ENCODE results near the gene RBM6. TPM values are rescaled to one million over a fixed set of nuclear protein-coding genes. Genes with fewer than 3 reads are reported as not detected.

RBM6 gene
- total RNA-seq, 1 experiment from 2014 or later = 72.0 TPM

DNA sequence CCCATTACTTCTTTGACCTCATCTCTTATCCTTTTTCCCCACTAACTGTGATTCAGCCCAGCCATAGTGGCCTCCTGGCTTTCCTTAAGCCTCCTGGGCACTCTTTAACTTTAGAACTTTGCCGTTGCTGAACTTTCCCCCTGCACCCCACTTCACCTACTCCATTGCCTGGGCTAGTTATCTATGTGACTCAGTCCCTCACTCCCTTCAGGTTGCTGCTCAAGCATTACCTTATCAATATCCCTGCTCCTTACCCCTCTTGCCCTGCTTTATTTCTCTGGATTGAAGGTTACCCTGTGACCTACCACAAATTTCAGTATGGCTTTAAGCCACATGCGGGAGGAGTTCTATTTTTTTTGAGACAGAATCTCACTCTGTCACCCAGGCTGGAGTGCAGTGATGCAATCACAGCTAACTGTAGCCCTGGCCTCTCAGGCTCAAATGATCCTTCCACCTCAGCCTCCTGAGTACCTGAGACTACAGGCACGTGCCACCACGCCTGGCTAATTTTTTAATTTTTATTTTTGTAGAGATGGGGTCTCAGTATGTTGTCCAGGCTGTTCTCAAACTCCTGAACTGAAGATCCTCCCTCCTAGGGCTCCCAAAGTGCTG, 13.7 kb upstream of the RBM6 start:
- POLR2A ChIA-PET (ENCODE audit: unreplicated experiment) = no interaction called here
- no TSS peak for BruUV-seq (replicated peaks)
- H3F3A ChIP-seq (ENCODE audit: insufficient read depth, low read depth) = no peaks in the 10 kb centered on the region

DNA sequence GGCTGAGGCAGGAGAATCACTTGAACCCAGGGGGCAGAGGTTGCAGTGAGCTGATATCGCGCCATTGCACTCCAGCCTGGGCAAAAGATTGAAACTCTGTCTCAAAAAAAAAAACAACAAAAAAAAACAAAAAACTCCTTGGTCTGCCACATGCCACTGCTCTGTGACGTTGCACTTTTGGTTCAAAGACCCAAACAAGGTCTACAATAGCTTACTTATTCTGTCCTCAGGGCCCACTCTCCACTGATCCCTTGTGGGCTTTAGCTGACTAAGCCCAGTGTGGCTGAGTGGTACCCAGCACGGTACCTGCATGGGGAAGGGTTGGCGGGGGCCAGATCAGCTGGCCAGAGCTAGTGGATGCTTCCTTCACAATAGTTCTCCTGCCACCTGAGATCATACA, 12.2 kb upstream of the RBM6 start:
- Histone ChIP-seq H3K36me3 (ENCODE audit: low read depth) (no peaks in the 10 kb centered on the region), H3K27ac (no peak overlapping the region), H3F3A (ENCODE audit: insufficient read depth, low read depth) (no peaks in the 10 kb centered on the region), H4K20me1 (ENCODE audit: insufficient read depth) (no peaks in the 10 kb centered on the region), H3K9me2 (ENCODE audit: insufficient read depth) (no peaks in the 10 kb centered on the region), H3K79me2 (ENCODE audit: low read depth) (no peaks in the 10 kb centered on the region), H3K4me1 (replicated peaks; ENCODE audit: insufficient read depth) (peaks cover 13% of the 10 kb centered on the region), H3K27me3 (ENCODE audit: insufficient read depth, low read depth) (no peaks in the 10 kb centered on the region), H3K4me2 (no peak overlapping the region), H3K9me3 (ENCODE audit: insufficient read depth, low read depth) (no peaks in the 10 kb centered on the region), H2AFZ (no peak overlapping the region), H3K4me3 (no peak overlapping the region)
- POLR2A ChIA-PET (ENCODE audit: unreplicated experiment) = no interaction called here
- TF ChIP-seq, protein P1, sequence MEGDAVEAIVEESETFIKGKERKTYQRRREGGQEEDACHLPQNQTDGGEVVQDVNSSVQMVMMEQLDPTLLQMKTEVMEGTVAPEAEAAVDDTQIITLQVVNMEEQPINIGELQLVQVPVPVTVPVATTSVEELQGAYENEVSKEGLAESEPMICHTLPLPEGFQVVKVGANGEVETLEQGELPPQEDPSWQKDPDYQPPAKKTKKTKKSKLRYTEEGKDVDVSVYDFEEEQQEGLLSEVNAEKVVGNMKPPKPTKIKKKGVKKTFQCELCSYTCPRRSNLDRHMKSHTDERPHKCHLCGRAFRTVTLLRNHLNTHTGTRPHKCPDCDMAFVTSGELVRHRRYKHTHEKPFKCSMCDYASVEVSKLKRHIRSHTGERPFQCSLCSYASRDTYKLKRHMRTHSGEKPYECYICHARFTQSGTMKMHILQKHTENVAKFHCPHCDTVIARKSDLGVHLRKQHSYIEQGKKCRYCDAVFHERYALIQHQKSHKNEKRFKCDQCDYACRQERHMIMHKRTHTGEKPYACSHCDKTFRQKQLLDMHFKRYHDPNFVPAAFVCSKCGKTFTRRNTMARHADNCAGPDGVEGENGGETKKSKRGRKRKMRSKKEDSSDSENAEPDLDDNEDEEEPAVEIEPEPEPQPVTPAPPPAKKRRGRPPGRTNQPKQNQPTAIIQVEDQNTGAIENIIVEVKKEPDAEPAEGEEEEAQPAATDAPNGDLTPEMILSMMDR (conservative IDR thresholded peaks at IDR 0.05) = no peak
- TF ChIP-seq EZH2 (IDR thresholded peaks at IDR 0.05; ENCODE audit: low read depth) = no peak
- no TSS peak for BruUV-seq (replicated peaks)
- CTCF ChIA-PET = interaction anchor here (0.7 kb wide), 1 partner anchor 106 kb away, joined by 5 read pairs; no protein-coding TSS in a partner anchor
- no peak for DNase-seq
- intact Hi-C loops (cut with micrococcal nuclease; ENCODE audit: unreplicated experiment) = no loop called here

More for the DNA sequence above, 13.7 kb upstream of the RBM6 start:
- Histone ChIP-seq H3K36me3 (ENCODE audit: low read depth) (no peaks in the 10 kb centered on the region), H3K9me3 (ENCODE audit: insufficient read depth, low read depth) (no peaks in the 10 kb centered on the region), H4K20me1 (ENCODE audit: insufficient read depth) (no peaks in the 10 kb centered on the region), H3K79me2 (ENCODE audit: low read depth) (no peaks in the 10 kb centered on the region), H3K27me3 (ENCODE audit: insufficient read depth, low read depth) (no peaks in the 10 kb centered on the region), H3K4me3 (no peak overlapping the region), H3K4me2 (no peak overlapping the region), H2AFZ (no peak overlapping the region), H3K27ac (no peak overlapping the region), H3K9me2 (ENCODE audit: insufficient read depth) (no peaks in the 10 kb centered on the region), H3K4me1 (replicated peaks; ENCODE audit: insufficient read depth) (peaks cover 13% of the 10 kb centered on the region)
- intact Hi-C loops (cut with micrococcal nuclease; ENCODE audit: unreplicated experiment) = no loop called here
- no peak for TF ChIP-seq EZH2 (IDR thresholded peaks at IDR 0.05; ENCODE audit: low read depth)
- TF ChIP-seq, protein P1 (conservative IDR thresholded peaks at IDR 0.05) = no peak
- CTCF ChIA-PET = no interaction called here
- DNase-seq = no peak

DNA sequence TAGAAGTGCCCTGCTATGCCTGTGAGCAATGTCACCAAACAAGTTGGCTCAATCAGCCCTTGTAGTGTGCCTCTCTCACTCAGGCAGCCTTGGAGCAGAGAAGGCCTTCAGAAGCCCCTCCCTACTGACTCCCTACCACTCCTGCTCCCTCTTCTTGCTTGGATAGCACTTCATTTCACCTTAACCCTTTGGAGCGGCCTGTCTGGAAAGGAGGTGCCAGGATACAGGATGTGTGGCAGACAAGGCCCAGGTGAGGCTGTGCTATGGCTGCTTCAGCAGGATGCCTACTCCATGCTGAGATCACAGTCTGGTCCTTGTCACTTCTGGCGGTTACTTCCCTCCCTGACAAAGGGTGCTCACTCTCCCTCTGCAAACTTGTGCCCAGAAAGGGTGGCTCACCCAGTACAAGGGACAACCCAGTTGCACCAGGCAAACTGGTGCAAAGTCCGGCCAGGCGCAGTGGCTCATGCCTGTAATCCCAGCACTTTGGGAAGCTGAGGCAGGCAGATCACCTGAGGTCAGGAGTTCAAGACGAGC, 11.4 kb upstream of the RBM6 start:
- no peaks in the 10 kb centered on the region for H3K36me3 ChIP-seq (ENCODE audit: low read depth)
- no peak for DNase-seq
- peaks cover 13% of the 10 kb centered on the region for H3K4me1 ChIP-seq (replicated peaks; ENCODE audit: insufficient read depth)
- no peaks in the 10 kb centered on the region for H3K9me3 ChIP-seq (ENCODE audit: insufficient read depth, low read depth)
- TF ChIP-seq, protein P1 (conservative IDR thresholded peaks at IDR 0.05) = no peak
- CTCF ChIA-PET = no interaction called here
- no peaks in the 10 kb centered on the region for H4K20me1 ChIP-seq (ENCODE audit: insufficient read depth)
- no peaks in the 10 kb centered on the region for H3K27me3 ChIP-seq (ENCODE audit: insufficient read depth, low read depth)
- peak overlapping the region; percentile 93 for H3K4me2 ChIP-seq
- no peak overlapping the region; the same call in 1 of the 2 replicates for H2AFZ ChIP-seq
- no peaks in the 10 kb centered on the region for H3K79me2 ChIP-seq (ENCODE audit: low read depth)
- no peaks in the 10 kb centered on the region for H3K9me2 ChIP-seq (ENCODE audit: insufficient read depth)
- TSS peak; percentile 33 for BruUV-seq (replicated peaks)
- H3F3A ChIP-seq (ENCODE audit: insufficient read depth, low read depth) = no peaks in the 10 kb centered on the region
- no peak overlapping the region for H3K27ac ChIP-seq
- POLR2A ChIA-PET (ENCODE audit: unreplicated experiment) = no interaction called here
- intact Hi-C loops (cut with micrococcal nuclease; ENCODE audit: unreplicated experiment) = loop anchor here (1.0 kb wide), 2 partner anchors 12 to 28 kb away; partner anchors contain the start of gene RBM6
- peak overlapping the region; percentile 81; the same call in 1 of the 2 replicates for H3K4me3 ChIP-seq

All from PC-9 (cell line).